ENCODE measurements around the gene GTF2H3. TPM values are rescaled to one million over a fixed set of nuclear protein-coding genes. Genes with fewer than 3 reads are reported as not detected.
A peak's percentile ranks its signal among the peaks of the same experiment; 100 is the strongest.

GTF2H3 gene
- total and polyA plus RNA-seq, 9 of the 15 experiments (the other 6 are each of a cell fraction or from before 2014, with no cell fraction given) = 22.7 to 99.7 (median 49.6) TPM

DNA sequence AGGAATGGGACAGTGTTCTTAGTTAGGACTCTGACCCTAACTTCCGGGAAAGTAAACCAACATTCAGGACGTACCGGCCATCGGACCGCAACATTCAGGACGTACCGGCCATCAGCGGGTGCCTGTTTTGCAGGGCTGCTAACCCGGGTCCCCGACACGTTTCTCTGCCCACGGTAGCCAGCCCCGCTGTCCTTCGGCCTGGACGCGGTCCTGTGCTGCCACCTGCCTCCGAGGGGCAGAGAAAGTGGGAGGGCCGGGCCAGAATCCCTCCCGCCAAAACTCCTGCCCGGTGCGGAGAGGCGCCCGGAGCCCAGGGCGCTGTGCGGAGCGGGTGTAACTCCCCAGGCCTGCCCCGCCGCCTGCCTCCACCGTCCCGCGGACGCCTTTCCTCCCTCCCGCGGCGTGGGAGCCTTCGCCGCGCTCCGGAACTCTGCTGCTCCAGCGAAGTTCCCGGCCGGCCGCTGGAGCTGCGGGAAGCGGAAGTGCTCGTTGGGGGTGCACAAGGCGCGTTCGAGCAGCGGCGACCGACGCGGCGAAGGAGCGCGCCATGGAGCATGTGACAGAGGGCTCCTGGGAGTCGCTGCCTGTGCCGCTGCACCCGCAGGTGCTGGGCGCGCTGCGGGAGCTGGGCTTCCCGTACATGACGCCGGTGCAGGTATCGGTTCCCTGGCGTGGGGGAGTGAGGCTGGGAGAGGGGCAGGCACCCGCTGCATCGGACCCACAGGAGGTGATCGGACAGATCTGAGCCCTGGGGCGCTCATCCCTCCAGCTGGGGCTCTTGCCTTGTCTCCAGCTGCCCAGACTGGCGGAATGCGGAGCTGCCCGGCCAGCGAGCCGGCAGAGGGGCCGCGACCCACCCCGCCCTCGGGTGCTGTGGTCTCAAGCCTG is 31.8 kb upstream of the GTF2H3 start, which contains the start of gene DDX55 (continued):
- TF ChIP-seq, protein P1, sequence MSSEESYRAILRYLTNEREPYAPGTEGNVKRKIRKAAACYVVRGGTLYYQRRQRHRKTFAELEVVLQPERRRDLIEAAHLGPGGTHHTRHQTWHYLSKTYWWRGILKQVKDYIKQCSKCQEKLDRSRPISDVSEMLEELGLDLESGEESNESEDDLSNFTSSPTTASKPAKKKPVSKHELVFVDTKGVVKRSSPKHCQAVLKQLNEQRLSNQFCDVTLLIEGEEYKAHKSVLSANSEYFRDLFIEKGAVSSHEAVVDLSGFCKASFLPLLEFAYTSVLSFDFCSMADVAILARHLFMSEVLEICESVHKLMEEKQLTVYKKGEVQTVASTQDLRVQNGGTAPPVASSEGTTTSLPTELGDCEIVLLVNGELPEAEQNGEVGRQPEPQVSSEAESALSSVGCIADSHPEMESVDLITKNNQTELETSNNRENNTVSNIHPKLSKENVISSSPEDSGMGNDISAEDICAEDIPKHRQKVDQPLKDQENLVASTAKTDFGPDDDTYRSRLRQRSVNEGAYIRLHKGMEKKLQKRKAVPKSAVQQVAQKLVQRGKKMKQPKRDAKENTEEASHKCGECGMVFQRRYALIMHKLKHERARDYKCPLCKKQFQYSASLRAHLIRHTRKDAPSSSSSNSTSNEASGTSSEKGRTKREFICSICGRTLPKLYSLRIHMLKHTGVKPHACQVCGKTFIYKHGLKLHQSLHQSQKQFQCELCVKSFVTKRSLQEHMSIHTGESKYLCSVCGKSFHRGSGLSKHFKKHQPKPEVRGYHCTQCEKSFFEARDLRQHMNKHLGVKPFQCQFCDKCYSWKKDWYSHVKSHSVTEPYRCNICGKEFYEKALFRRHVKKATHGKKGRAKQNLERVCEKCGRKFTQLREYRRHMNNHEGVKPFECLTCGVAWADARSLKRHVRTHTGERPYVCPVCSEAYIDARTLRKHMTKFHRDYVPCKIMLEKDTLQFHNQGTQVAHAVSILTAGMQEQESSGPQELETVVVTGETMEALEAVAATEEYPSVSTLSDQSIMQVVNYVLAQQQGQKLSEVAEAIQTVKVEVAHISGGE (CRISPR knock-in tag; IDR thresholded peaks at IDR 0.05) = peak; percentile 99 to 100 (median 100)
- TF ChIP-seq, protein P2, sequence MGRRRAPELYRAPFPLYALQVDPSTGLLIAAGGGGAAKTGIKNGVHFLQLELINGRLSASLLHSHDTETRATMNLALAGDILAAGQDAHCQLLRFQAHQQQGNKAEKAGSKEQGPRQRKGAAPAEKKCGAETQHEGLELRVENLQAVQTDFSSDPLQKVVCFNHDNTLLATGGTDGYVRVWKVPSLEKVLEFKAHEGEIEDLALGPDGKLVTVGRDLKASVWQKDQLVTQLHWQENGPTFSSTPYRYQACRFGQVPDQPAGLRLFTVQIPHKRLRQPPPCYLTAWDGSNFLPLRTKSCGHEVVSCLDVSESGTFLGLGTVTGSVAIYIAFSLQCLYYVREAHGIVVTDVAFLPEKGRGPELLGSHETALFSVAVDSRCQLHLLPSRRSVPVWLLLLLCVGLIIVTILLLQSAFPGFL (CRISPR knock-in tag; IDR thresholded peaks at IDR 0.05) = no peak
- TF ChIP-seq ZNF766 (CRISPR knock-in tag; conservative IDR thresholded peaks at IDR 0.05) (0 out of 2 replicates have a peak, but pooled peaks have one; percentile 49), NFATC3 (IDR thresholded peaks at IDR 0.05) (no peak), ZNF79 (CRISPR knock-in tag; IDR thresholded peaks at IDR 0.05; ENCODE audit: low read depth) (peak; percentile 53; the same call in 1 of the 2 replicates), FOXK2 (conservative IDR thresholded peaks at IDR 0.05 in 1 of 2, IDR thresholded peaks at IDR 0.05 in 1 of 2; ENCODE audit: low read depth in 2 of 2) (peak in 1 of 2 experiments; percentile 67; a peak in 3 of 4 replicates), GTF2F1 (IDR thresholded peaks at IDR 0.05; ENCODE audit: low read depth, low read length) (peak; percentile 67), ZNF143 (CRISPR knock-in tag; IDR thresholded peaks at IDR 0.05) (peak; percentile 64), POLR2AphosphoS2 (IDR thresholded peaks at IDR 0.05; ENCODE audit: low read length) (no peak), CREB1 (IDR thresholded peaks at IDR 0.05) (peak; percentile 96), CREB1 (CRISPR knock-in tag; IDR thresholded peaks at IDR 0.05) (peak; percentile 97), U2AF1 (optimal IDR thresholded peaks at IDR 0.05; ENCODE audit: low read depth, low read length) (peak; percentile 100), OTX1 (CRISPR knock-in tag; IDR thresholded peaks at IDR 0.05) (0 out of 2 replicates have a peak, but pooled peaks have one; percentile 39), PML (IDR thresholded peaks at IDR 0.05; ENCODE audit: low read length) (peak; percentile 78), KDM5B (IDR thresholded peaks at IDR 0.05; ENCODE audit: insufficient replicate concordance, low read depth, low read length) (peak; percentile 95), RAD51 (IDR thresholded peaks at IDR 0.05; ENCODE audit: borderline replicate concordance, low read depth) (peak; percentile 58)
- TF ChIP-seq, protein P3, sequence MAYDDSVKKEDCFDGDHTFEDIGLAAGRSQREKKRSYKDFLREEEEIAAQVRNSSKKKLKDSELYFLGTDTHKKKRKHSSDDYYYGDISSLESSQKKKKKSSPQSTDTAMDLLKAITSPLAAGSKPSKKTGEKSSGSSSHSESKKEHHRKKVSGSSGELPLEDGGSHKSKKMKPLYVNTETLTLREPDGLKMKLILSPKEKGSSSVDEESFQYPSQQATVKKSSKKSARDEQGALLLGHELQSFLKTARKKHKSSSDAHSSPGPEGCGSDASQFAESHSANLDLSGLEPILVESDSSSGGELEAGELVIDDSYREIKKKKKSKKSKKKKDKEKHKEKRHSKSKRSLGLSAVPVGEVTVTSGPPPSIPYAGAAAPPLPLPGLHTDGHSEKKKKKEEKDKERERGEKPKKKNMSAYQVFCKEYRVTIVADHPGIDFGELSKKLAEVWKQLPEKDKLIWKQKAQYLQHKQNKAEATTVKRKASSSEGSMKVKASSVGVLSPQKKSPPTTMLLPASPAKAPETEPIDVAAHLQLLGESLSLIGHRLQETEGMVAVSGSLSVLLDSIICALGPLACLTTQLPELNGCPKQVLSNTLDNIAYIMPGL (CRISPR knock-in tag; IDR thresholded peaks at IDR 0.05) = peak; percentile 95; the same call in 1 of the 2 replicates
- TF ChIP-seq, protein P4, sequence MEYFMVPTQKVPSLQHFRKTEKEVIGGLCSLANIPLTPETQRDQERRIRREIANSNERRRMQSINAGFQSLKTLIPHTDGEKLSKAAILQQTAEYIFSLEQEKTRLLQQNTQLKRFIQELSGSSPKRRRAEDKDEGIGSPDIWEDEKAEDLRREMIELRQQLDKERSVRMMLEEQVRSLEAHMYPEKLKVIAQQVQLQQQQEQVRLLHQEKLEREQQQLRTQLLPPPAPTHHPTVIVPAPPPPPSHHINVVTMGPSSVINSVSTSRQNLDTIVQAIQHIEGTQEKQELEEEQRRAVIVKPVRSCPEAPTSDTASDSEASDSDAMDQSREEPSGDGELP (CRISPR knock-in tag; IDR thresholded peaks at IDR 0.05; ENCODE audit: borderline replicate concordance) = peak; percentile 94
- TF ChIP-seq, protein P5, sequence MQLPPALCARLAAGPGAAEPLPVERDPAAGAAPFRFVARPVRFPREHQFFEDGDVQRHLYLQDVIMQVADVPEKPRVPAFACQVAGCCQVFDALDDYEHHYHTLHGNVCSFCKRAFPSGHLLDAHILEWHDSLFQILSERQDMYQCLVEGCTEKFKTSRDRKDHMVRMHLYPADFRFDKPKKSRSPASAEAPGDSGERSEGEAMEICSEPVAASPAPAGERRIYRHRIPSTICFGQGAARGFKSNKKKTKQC (CRISPR knock-in tag; IDR thresholded peaks at IDR 0.05) = peak; percentile 78

All from K562 (cell line).